ENCODE results near the gene PCMTD2. TPM values are rescaled to one million over a fixed set of nuclear protein-coding genes. Genes with fewer than 3 reads are reported as not detected.

The PCMTD2 gene
- total RNA-seq, 3 donors from 2014 or later (not counting 1 experiment from before 2014, with no cell fraction given), result 63.8 to 100.0 (median 65.6) TPM

DNA sequence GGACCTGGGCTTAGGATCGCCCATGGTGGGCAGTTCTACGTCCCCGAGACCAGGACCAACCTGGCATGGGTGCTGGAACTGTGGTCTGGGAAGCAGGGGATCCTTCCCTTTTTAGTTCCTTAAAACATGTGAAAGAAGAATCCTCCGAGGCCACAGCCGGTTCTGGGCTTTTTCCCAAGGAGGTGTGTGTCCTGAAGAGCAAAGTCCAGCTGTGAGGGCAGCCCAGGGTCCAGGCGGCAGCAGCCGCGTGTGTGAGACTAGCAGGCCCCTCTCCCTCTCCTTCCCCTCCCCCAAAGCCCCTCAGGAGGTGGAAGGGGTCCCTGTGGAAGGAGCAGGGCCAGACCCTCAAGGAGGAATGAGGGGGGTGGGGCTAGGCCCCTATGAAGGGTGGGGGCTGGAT lies 35.1 kb upstream of the PCMTD2 start:
- H3K27me3 Mint-ChIP-seq (ENCODE audit: low read depth in 2 of 2), result no peaks in the 10 kb centered on the region
- H3K4me3 Mint-ChIP-seq, result no peak overlapping the region
- Histone ChIP-seq H3K9me3 (ENCODE audit: control insufficient read depth, insufficient read depth, low read length) (no peaks in the 10 kb centered on the region), H3K36me3 (ENCODE audit: control insufficient read depth, insufficient read depth, low read length) (no peaks in the 10 kb centered on the region), H3K4me3 (ENCODE audit: low read length) (no peak overlapping the region), H3K27ac (ENCODE audit: low read length) (no peak overlapping the region), H3K4me1 (ENCODE audit: control insufficient read depth, insufficient read depth, low read length) (peaks cover 7% of the 10 kb centered on the region), H3K27me3 (ENCODE audit: control insufficient read depth, insufficient read depth, low read length) (no peaks in the 10 kb centered on the region)
- WGBS (ENCODE audit: insufficient coverage), result 88% methylated on average over 5 of the region's 8 CpGs
- ATAC-seq (no peak), DNase-seq (no peak)
- H3K27ac Mint-ChIP-seq, result no peak overlapping the region
- H3K36me3 Mint-ChIP-seq, result no peaks in the 10 kb centered on the region
- H3K4me1 Mint-ChIP-seq, result peaks cover 0 to 7% of the 10 kb centered on the region in 2 donors
- H3K9me3 Mint-ChIP-seq, result no peaks in the 10 kb centered on the region
- intact Hi-C loops (cut with micrococcal nuclease), result no loop called here
- no peak for TF ChIP-seq CTCF (IDR thresholded peaks at IDR 0.05)

DNA sequence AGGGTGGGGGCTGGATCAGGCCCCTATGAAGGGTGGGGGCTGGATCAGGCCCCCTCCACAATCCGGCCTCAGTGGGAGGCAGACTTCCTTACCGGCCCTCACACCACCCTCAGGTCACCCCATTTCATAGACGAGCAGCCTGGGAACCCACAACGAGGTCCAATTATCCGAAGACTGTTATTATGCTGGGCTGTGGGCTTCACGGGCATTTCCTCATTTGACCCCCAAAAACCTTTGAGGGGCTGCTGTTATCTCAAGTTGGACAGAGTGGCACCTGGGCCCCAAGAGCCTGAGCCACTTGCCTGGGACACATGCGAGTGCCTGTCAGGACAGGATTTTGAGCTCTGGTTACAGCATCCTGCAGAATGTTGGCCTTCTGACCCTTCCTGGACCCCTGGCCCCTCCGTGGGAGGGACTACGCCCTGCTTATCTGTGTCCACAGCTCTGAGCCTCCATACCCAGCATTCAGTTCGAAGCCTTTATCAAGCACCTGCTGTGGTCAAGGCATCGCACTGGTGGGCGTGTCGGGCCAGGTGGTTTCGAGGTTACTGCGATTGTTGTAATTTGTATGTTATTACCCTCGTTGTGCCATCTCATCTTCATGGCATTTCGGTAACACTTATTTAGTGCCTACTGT lies 34.5 kb upstream of the PCMTD2 start:
- no peaks in the 10 kb centered on the region for H3K9me3 ChIP-seq (ENCODE audit: control insufficient read depth, insufficient read depth, low read length)
- intact Hi-C loops (cut with micrococcal nuclease), result no loop called here
- H3K36me3 ChIP-seq (ENCODE audit: control insufficient read depth, insufficient read depth, low read length), result no peaks in the 10 kb centered on the region
- H3K27me3 ChIP-seq (ENCODE audit: control insufficient read depth, insufficient read depth, low read length), result no peaks in the 10 kb centered on the region
- Mint-ChIP-seq H3K4me1 (peaks cover 0 to 7% of the 10 kb centered on the region in 2 donors), H3K27me3 (ENCODE audit: low read depth in 2 of 2) (no peaks in the 10 kb centered on the region), H3K9me3 (no peaks in the 10 kb centered on the region), H3K4me3 (no peak overlapping the region), H3K27ac (no peak overlapping the region), H3K36me3 (no peaks in the 10 kb centered on the region)
- H3K27ac ChIP-seq (ENCODE audit: low read length), result no peak overlapping the region
- TF ChIP-seq CTCF (IDR thresholded peaks at IDR 0.05), result no peak
- H3K4me1 ChIP-seq (ENCODE audit: control insufficient read depth, insufficient read depth, low read length), result peaks cover 7% of the 10 kb centered on the region
- DNase-seq (no peak), ATAC-seq (no peak)
- WGBS (ENCODE audit: insufficient coverage), result 83% methylated on average over 17 of the region's 17 CpGs
- no peak overlapping the region for H3K4me3 ChIP-seq (ENCODE audit: low read length)

GRCh38 chr20:64222291-64222735 lies 33.2 kb upstream of the PCMTD2 start:
- H3K4me3 ChIP-seq (ENCODE audit: low read length), result no peak overlapping the region
- DNase-seq (no peak), ATAC-seq (no peak)
- H3K36me3 ChIP-seq (ENCODE audit: control insufficient read depth, insufficient read depth, low read length), result no peaks in the 10 kb centered on the region
- no peaks in the 10 kb centered on the region for H3K27me3 Mint-ChIP-seq (ENCODE audit: low read depth in 2 of 2)
- no peak overlapping the region for H3K27ac ChIP-seq (ENCODE audit: low read length)
- WGBS (ENCODE audit: insufficient coverage), result 93% methylated on average over 5 of the region's 5 CpGs
- no peaks in the 10 kb centered on the region for H3K9me3 Mint-ChIP-seq
- H3K4me1 Mint-ChIP-seq, result peaks cover 0 to 7% of the 10 kb centered on the region in 2 donors
- H3K4me1 ChIP-seq (ENCODE audit: control insufficient read depth, insufficient read depth, low read length), result peaks cover 15% of the 10 kb centered on the region
- H3K9me3 ChIP-seq (ENCODE audit: control insufficient read depth, insufficient read depth, low read length), result no peaks in the 10 kb centered on the region
- H3K4me3 Mint-ChIP-seq, result no peak overlapping the region
- no peak overlapping the region for H3K27ac Mint-ChIP-seq
- no peaks in the 10 kb centered on the region for H3K36me3 Mint-ChIP-seq
- intact Hi-C loops (cut with micrococcal nuclease), result no loop called here
- H3K27me3 ChIP-seq (ENCODE audit: control insufficient read depth, insufficient read depth, low read length), result no peaks in the 10 kb centered on the region
- TF ChIP-seq CTCF (IDR thresholded peaks at IDR 0.05), result no peak
